HepG2 (cell line): ENCODE results near the gene ALG10B. TPM values are rescaled to one million over a fixed set of nuclear protein-coding genes. Genes with fewer than 3 reads are reported as not detected.

ENCODE experiments used
- BORCS8-MEF2B ChIP-seq: sonication (generic); formaldehyde crosslinking; IDR thresholded peaks from 2 replicates; pipeline ENCODE4 v1.8.0; 2022; ENCODE audit warnings: mild to moderate bottlenecking, missing genetic modification reagents
- GABPB1 ChIP-seq: IDR thresholded peaks from 2 replicates; pipeline ENCODE4 v1.6.1; 2016; ENCODE audit warnings: mild to moderate bottlenecking, missing genetic modification reagents, moderate library complexity, missing compliant biosample characterization
- HNF1A ChIP-seq, 2 experiments: sonication (generic) in 1 of 2; formaldehyde crosslinking in 1 of 2; IDR thresholded peaks; 2 replicates each; pipeline versions ENCODE4 v1.4.0 to v1.6.1; 2016 to 2020; ENCODE audit warnings: borderline replicate concordance in 1 of 2, low read depth in 1 of 2, mild to moderate bottlenecking in 1 of 2, missing genetic modification reagents in 1 of 2
- POGK ChIP-seq: sonication (generic); formaldehyde crosslinking; conservative IDR thresholded peaks from 2 replicates; pipeline ENCODE4 v1.8.0; 2022; ENCODE audit warnings: mild to moderate bottlenecking, moderate library complexity, missing genetic modification reagents
- TBL1XR1 ChIP-seq: fragments of 150-350 bp; IDR thresholded peaks from 2 replicates; pipeline ENCODE4 v1.6.1; 2014; ENCODE audit warnings: borderline replicate concordance, low read length; ENCODE audit not compliant: partially characterized antibody
- TMF1 ChIP-seq: sonication (generic); formaldehyde crosslinking; IDR thresholded peaks from 2 replicates; pipeline ENCODE4 v1.8.1; 2022; ENCODE audit warnings: low read depth, missing genetic modification reagents
- YY1 ChIP-seq: IDR thresholded peaks from 2 replicates; pipeline ENCODE4 v1.6.1; 2011; ENCODE audit warnings: low read length, low read depth, moderate library complexity, mild to moderate bottlenecking; ENCODE audit not compliant: insufficient read depth, insufficient replicate concordance
- ZFP1 ChIP-seq: IDR thresholded peaks from 2 replicates; pipeline ENCODE4 v1.6.1; 2016
- ZKSCAN1 ChIP-seq: fragments of 150-350 bp; IDR thresholded peaks from 2 replicates; pipeline ENCODE4 v1.6.1; 2014; ENCODE audit warnings: low read length
- ZNF318 ChIP-seq: sonication (generic); formaldehyde crosslinking; IDR thresholded peaks from 2 replicates; pipeline ENCODE4 v1.4.0; 2020; ENCODE audit warnings: mild to moderate bottlenecking, missing genetic modification reagents
- ZNF546 ChIP-seq: sonication (generic); formaldehyde crosslinking; conservative IDR thresholded peaks from 2 replicates; pipeline ENCODE4 v1.8.1; 2023; ENCODE audit warnings: mild to moderate bottlenecking, missing genetic modification reagents
- ZNF552 ChIP-seq: sonication (generic); formaldehyde crosslinking; IDR thresholded peaks from 2 replicates; pipeline ENCODE4 v1.9.0; 2022; ENCODE audit warnings: missing genetic modification reagents, mild to moderate bottlenecking, borderline replicate concordance
- ZNF570 ChIP-seq: sonication (generic); formaldehyde crosslinking; IDR thresholded peaks from 2 replicates; pipeline ENCODE4 v1.4.0; 2020; ENCODE audit warnings: mild to moderate bottlenecking, missing genetic modification reagents, borderline replicate concordance
- polyA plus RNA-seq, 8 experiments: library from polyadenylated mRNA; depleted of rRNA in 3 of 8; stranded (reverse) in 7 of 8; unstranded in 1 of 8; fragments of >200 nt; fragmentation: Illumina TruSeq in 4 of 8; extraction: Trizol in 4 of 8; gene quantifications; 2 replicates each; pipeline versions ENCODE4 v1.2.1 to v1.2.3, GENCODE V29; 2011 to 2016; ENCODE audit warnings: low read depth in 4 of 8, missing spikeins in 1 of 8, mixed read lengths in 1 of 8; ENCODE audit not compliant: insufficient read depth in 1 of 8
- total RNA-seq, 5 experiments: library from RNA; depleted of rRNA; stranded (reverse); fragments of >200 nt; fragmentation: Illumina TruSeq; extraction: Trizol; gene quantifications; 2 replicates each; pipeline ENCODE4 v1.2.3, GENCODE V29; 2016; ENCODE audit warnings: low read depth in 1 of 5

ALG10B gene
- total and polyA plus RNA-seq, 2 of the 13 experiments (the other 11 are each of a cell fraction or from before 2014, with no cell fraction given) = 3.3 to 9.3 TPM

- no peak for TF ChIP-seq ZNF318 (CRISPR knock-in tag)
- peak; percentile 95 for TF ChIP-seq TBL1XR1
- TF ChIP-seq YY1 = peak; percentile 80
- no peak for TF ChIP-seq ZNF546 (CRISPR knock-in tag)
- TF ChIP-seq HNF1A (IDR thresholded peaks at IDR 0.05; ENCODE audit: low read depth) = no peak
- peak; percentile 26; the same call in 1 of the 2 replicates for TF ChIP-seq HNF1A (CRISPR knock-in tag; IDR thresholded peaks at IDR 0.05; ENCODE audit: borderline replicate concordance)
- no peak for TF ChIP-seq TMF1 (CRISPR knock-in tag)
- 0 out of 2 replicates have a peak, but pooled peaks have one; percentile 32 for TF ChIP-seq POGK (CRISPR knock-in tag)
- TF ChIP-seq ZKSCAN1 = peak; percentile 51; the same call in 1 of the 2 replicates
- TF ChIP-seq ZNF570 = no peak
- no peak for TF ChIP-seq ZNF552
- TF ChIP-seq ZFP1 (CRISPR knock-in tag) = no peak
- TF ChIP-seq BORCS8-MEF2B = no peak
- TF ChIP-seq GABPB1 = peak; percentile 94
These were observed at the start of gene ALG10B (continued) for GRCh38 chr12:38316391-38317129.
